ENCODE results near the gene PARP12.

DNA sequence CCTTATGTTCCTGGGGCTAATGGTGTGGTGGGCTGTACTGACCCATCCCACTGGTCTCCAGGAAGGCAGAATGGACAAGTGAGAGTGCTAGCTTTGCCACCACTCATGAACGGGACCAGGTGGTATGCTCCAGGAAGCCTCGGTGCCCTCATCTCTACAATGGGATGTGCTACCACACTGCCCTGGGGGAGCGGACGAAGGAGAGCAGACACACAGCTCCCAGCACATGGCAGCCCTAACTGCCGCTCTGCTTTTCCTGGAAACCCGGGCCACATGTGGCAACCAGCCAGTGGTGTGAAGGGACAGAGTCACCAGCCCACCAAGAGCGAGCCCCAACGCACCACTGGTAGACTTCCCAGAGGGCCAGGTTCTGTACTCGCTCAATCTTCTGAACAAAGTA lies 35.8 kb downstream of the PARP12 start:
- no peak for TF ChIP-seq CTCF (IDR thresholded peaks at IDR 0.05)
- TF ChIP-seq POLR2A (IDR thresholded peaks at IDR 0.05) = no peak
